SK-N-MC (cell line): ENCODE data around the gene DOK1.
"Not testable (repeated sequence)": the region's sequence is repeated elsewhere in the genome, so short reads cannot be mapped to it uniquely, and the experiment has no call there.

ENCODE experiments used
- DNase-seq: peaks from one replicate; pipeline ENCODE4 v3.0.0-alpha.2; 2011; ENCODE audit warnings: low read depth, low spot score
- H3K27ac ChIP-seq: fragments of 200-600 bp; sonication (generic); 2 replicates; pipeline ENCODE4 v1.5.1; 2016; ENCODE audit warnings: mixed run types
- H3K36me3 ChIP-seq: fragments of 200-600 bp; sonication (generic); 2 replicates; pipeline ENCODE4 v1.6.1; 2017; ENCODE audit warnings: antibody characterized with exemption, low read length, mixed read lengths; ENCODE audit not compliant: insufficient read depth
- H3K4me3 ChIP-seq: fragments of 200-600 bp; sonication (generic); 2 replicates; pipeline ENCODE4 v1.5.1; 2016
- H3K9ac ChIP-seq: fragments of 200-600 bp; sonication (generic); 2 replicates; pipeline ENCODE4 v1.8.0; 2017; ENCODE audit warnings: mixed run types, mixed read lengths; ENCODE audit not compliant: insufficient read length
- H3K9me3 ChIP-seq: fragments of 200-600 bp; sonication (generic); 2 replicates; pipeline ENCODE4 v1.6.1; 2017; ENCODE audit warnings: low read depth, mild to moderate bottlenecking, antibody characterized with exemption, low read length, moderate library complexity, mixed read lengths
- EZH2 ChIP-seq: fragments of 200-600 bp; sonication (generic); IDR thresholded peaks from one replicate; pipeline ENCODE4 v1.6.1; 2017; ENCODE audit warnings: antibody characterized with exemption
- FOXP2 ChIP-seq: optimal IDR thresholded peaks from 2 replicates; pipeline ENCODE3; 2011; ENCODE audit warnings: mild to moderate bottlenecking, moderate library complexity; ENCODE audit not compliant: insufficient read depth; ENCODE audit errors: extremely low read length, control extremely low read depth
- POLR2AphosphoS5 ChIP-seq: IDR thresholded peaks from 2 replicates; pipeline ENCODE4 v1.6.1; 2012; ENCODE audit warnings: mild to moderate bottlenecking, low read depth, low read length, borderline replicate concordance

DOK1 gene

GRCh38 chr2:74558284-74559230 is 4.0 kb downstream of the DOK1 start:
- Histone ChIP-seq H3K36me3 (no peaks in the 10 kb centered on the region), H3K27ac (no peak overlapping the region), H3K9me3 (no peaks in the 10 kb centered on the region), H3K4me3 (no peak overlapping the region), H3K9ac (no peak overlapping the region)
- DNase-seq: no peak
- TF ChIP-seq POLR2AphosphoS5: no peak
- no peak for TF ChIP-seq FOXP2
- TF ChIP-seq EZH2: no peak

DNA sequence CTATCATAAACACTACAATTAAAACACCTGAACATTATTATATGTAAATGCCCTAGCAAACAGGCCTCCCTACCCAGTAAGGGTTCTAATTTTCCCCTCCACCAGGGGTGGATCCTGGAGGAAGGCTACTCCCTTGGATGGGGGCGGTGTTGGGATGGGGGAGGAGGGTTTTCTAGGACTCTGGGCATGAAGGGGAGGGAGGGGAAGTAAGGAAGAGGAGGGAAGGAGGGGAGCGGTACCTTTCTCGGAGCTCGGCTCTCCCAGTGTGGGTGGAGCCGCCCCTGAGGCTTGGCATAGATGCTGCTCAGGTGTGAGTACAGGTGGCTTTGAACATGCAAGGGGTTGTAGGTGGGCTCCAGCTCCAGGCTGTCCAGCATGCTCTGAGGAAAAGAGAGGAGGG is 5.4 kb downstream of the DOK1 start:
- Histone ChIP-seq H3K9ac (no peak overlapping the region), H3K4me3 (no peak overlapping the region), H3K9me3 (no peaks in the 10 kb centered on the region), H3K27ac (no peak overlapping the region), H3K36me3 (no peaks in the 10 kb centered on the region)
- no peak for DNase-seq
- no peak for TF ChIP-seq POLR2AphosphoS5
- TF ChIP-seq FOXP2: no peak
- no peak for TF ChIP-seq EZH2

- no peak overlapping the region for H3K27ac ChIP-seq
- no peaks in the 10 kb centered on the region for H3K9me3 ChIP-seq
- no peak for TF ChIP-seq EZH2
- no peak for TF ChIP-seq FOXP2
- TF ChIP-seq POLR2AphosphoS5: no peak
- H3K36me3 ChIP-seq: no peaks in the 10 kb centered on the region
- no peak for DNase-seq
- no peak overlapping the region for H3K4me3 ChIP-seq
- no peak overlapping the region for H3K9ac ChIP-seq
Measured at GRCh38 chr2:74560591-74560990, 6.1 kb downstream of the DOK1 start.

GRCh38 chr2:74561022-74561421 is 6.5 kb downstream of the DOK1 start:
- H3K9ac ChIP-seq, H3K4me3 ChIP-seq, H3K9me3 ChIP-seq, H3K36me3 ChIP-seq, DNase-seq, H3K27ac ChIP-seq: not testable (repeated sequence)

- no peak overlapping the region for H3K9ac ChIP-seq
- no peaks in the 10 kb centered on the region for H3K36me3 ChIP-seq
- no peak for DNase-seq
- H3K27ac ChIP-seq: no peak overlapping the region
- H3K4me3 ChIP-seq: no peak overlapping the region
- H3K9me3 ChIP-seq: no peaks in the 10 kb centered on the region
- TF ChIP-seq FOXP2: no peak
- TF ChIP-seq POLR2AphosphoS5: no peak
- TF ChIP-seq EZH2: no peak
Measured at GRCh38 chr2:74562126-74562775, 7.7 kb downstream of the DOK1 start.

DNA sequence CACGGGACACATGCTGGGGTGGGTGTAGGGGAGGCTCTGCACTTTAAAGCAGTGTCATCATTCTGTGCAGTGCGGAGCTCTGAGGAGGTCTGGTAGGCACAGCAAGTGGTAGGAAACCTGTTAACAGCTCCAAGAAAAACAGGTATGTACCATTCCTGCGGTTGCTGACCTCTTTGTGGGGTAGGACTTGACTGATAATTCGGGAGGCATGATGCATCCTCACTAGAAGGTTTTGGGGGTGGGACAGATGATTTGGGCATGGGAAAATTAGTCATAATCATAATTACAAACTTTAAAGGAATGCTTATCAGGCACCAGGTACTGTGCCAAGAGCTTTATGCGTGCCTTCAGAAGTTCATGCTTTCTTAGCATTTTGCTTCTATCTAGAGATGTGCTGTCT is 9.7 kb downstream of the DOK1 start:
- no peak for DNase-seq
- Histone ChIP-seq H3K27ac (no peak overlapping the region), H3K9ac (no peak overlapping the region), H3K36me3 (no peaks in the 10 kb centered on the region), H3K9me3 (no peaks in the 10 kb centered on the region), H3K4me3 (no peak overlapping the region)
- TF ChIP-seq POLR2AphosphoS5 (no peak), EZH2 (no peak), FOXP2 (no peak)

- no peak overlapping the region; the same call in 1 of the 2 replicates for H3K27ac ChIP-seq
- TF ChIP-seq EZH2 (no peak), FOXP2 (no peak), POLR2AphosphoS5 (no peak)
- H3K9ac ChIP-seq: no peak overlapping the region
- no peaks in the 10 kb centered on the region for H3K9me3 ChIP-seq
- H3K36me3 ChIP-seq: no peaks in the 10 kb centered on the region
- no peak overlapping the region for H3K4me3 ChIP-seq
- DNase-seq: no peak
Measured at GRCh38 chr2:74566076-74566753, 11.7 kb downstream of the DOK1 start.

- no peak for TF ChIP-seq EZH2
- TF ChIP-seq FOXP2: no peak
- no peak for TF ChIP-seq POLR2AphosphoS5
- H3K9me3 ChIP-seq: no peaks in the 10 kb centered on the region
- H3K4me3 ChIP-seq: no peak overlapping the region
- H3K36me3 ChIP-seq: no peaks in the 10 kb centered on the region
- no peak for DNase-seq
- H3K27ac ChIP-seq: no peak overlapping the region; the same call in 1 of the 2 replicates
- H3K9ac ChIP-seq: no peak overlapping the region
Measured at GRCh38 chr2:74566754-74567085, 12.2 kb downstream of the DOK1 start.

- TF ChIP-seq POLR2AphosphoS5 (no peak), FOXP2 (no peak), EZH2 (no peak)
- Histone ChIP-seq H3K9ac (no peak overlapping the region), H3K27ac (no peak overlapping the region)
Measured at GRCh38 chr2:74567881-74568280, 13.4 kb downstream of the DOK1 start.

More at GRCh38 chr2:74567881-74568280, 13.4 kb downstream of the DOK1 start:
- no peaks in the 10 kb centered on the region for H3K9me3 ChIP-seq
- H3K36me3 ChIP-seq: no peaks in the 10 kb centered on the region
- DNase-seq: no peak
- no peak overlapping the region for H3K4me3 ChIP-seq
